ENCODE measurements around the gene SRSF1.

The SRSF1 gene

GRCh38 chr17:58002154-58002948, 4.7 kb downstream of the SRSF1 start:
- peaks cover 15 to 23% of the 10 kb centered on the region in 2 donors for H3K4me1 ChIP-seq (ENCODE audit: control insufficient read depth in 2 of 2, insufficient read depth in 2 of 2, low read length in 2 of 2)
- H3K9me3 ChIP-seq (ENCODE audit: control insufficient read depth in 2 of 2, low read length in 2 of 2): no peaks in the 10 kb centered on the region
- no peak overlapping the region for H3K4me3 ChIP-seq (ENCODE audit: low read length in 2 of 2)
- H3K27me3 ChIP-seq (ENCODE audit: control insufficient read depth in 2 of 2, insufficient read depth in 2 of 2, low read length in 2 of 2): no peaks in the 10 kb centered on the region
- H3K9ac ChIP-seq (ENCODE audit: low read depth in 1 of 2, low read length in 2 of 2): no peak overlapping the region
- H3K36me3 ChIP-seq (ENCODE audit: control insufficient read depth in 2 of 2, insufficient read depth in 2 of 2, low read length in 2 of 2): peaks cover 61 to 62% of the 10 kb centered on the region in 2 donors
- H3K27ac ChIP-seq (ENCODE audit: low read depth in 2 of 2, low read length in 2 of 2): no peak overlapping the region

GRCh38 chr17:58001461-58002124, 5.5 kb downstream of the SRSF1 start:
- Histone ChIP-seq H3K27ac (ENCODE audit: low read depth in 2 of 2, low read length in 2 of 2) (no peak overlapping the region), H3K36me3 (ENCODE audit: control insufficient read depth in 2 of 2, insufficient read depth in 2 of 2, low read length in 2 of 2) (peaks cover 61 to 62% of the 10 kb centered on the region in 2 donors), H3K27me3 (ENCODE audit: control insufficient read depth in 2 of 2, insufficient read depth in 2 of 2, low read length in 2 of 2) (no peaks in the 10 kb centered on the region), H3K4me1 (ENCODE audit: control insufficient read depth in 2 of 2, insufficient read depth in 2 of 2, low read length in 2 of 2) (peaks cover 15 to 23% of the 10 kb centered on the region in 2 donors), H3K9ac (ENCODE audit: low read depth in 1 of 2, low read length in 2 of 2) (no peak overlapping the region), H3K9me3 (ENCODE audit: control insufficient read depth in 2 of 2, low read length in 2 of 2) (no peaks in the 10 kb centered on the region), H3K4me3 (ENCODE audit: low read length in 2 of 2) (no peak overlapping the region)

GRCh38 chr17:57999496-58000017, 7.5 kb downstream of the SRSF1 start:
- Histone ChIP-seq H3K4me1 (ENCODE audit: control insufficient read depth in 2 of 2, insufficient read depth in 2 of 2, low read length in 2 of 2) (peaks cover 0 to 10% of the 10 kb centered on the region in 2 donors), H3K27me3 (ENCODE audit: control insufficient read depth in 2 of 2, insufficient read depth in 2 of 2, low read length in 2 of 2) (no peaks in the 10 kb centered on the region), H3K9ac (ENCODE audit: low read depth in 1 of 2, low read length in 2 of 2) (no peak overlapping the region), H3K36me3 (ENCODE audit: control insufficient read depth in 2 of 2, insufficient read depth in 2 of 2, low read length in 2 of 2) (peaks cover 48 to 50% of the 10 kb centered on the region in 2 donors), H3K4me3 (ENCODE audit: low read length in 2 of 2) (no peak overlapping the region), H3K27ac (ENCODE audit: low read depth in 2 of 2, low read length in 2 of 2) (no peak overlapping the region), H3K9me3 (ENCODE audit: control insufficient read depth in 2 of 2, low read length in 2 of 2) (no peaks in the 10 kb centered on the region)

GRCh38 chr17:57999010-57999495, 8.0 kb downstream of the SRSF1 start:
- peaks cover 0 to 5% of the 10 kb centered on the region in 2 donors for H3K4me1 ChIP-seq (ENCODE audit: control insufficient read depth in 2 of 2, insufficient read depth in 2 of 2, low read length in 2 of 2)
- no peaks in the 10 kb centered on the region for H3K9me3 ChIP-seq (ENCODE audit: control insufficient read depth in 2 of 2, low read length in 2 of 2)
- H3K4me3 ChIP-seq (ENCODE audit: low read length in 2 of 2): no peak overlapping the region
- H3K36me3 ChIP-seq (ENCODE audit: control insufficient read depth in 2 of 2, insufficient read depth in 2 of 2, low read length in 2 of 2): peaks cover 43 to 44% of the 10 kb centered on the region in 2 donors
- H3K9ac ChIP-seq (ENCODE audit: low read depth in 1 of 2, low read length in 2 of 2): no peak overlapping the region
- no peak overlapping the region for H3K27ac ChIP-seq (ENCODE audit: low read depth in 2 of 2, low read length in 2 of 2)
- H3K27me3 ChIP-seq (ENCODE audit: control insufficient read depth in 2 of 2, insufficient read depth in 2 of 2, low read length in 2 of 2): no peaks in the 10 kb centered on the region

GRCh38 chr17:57997085-57997809, 9.8 kb downstream of the SRSF1 start:
- H3K4me1 ChIP-seq (ENCODE audit: control insufficient read depth in 2 of 2, insufficient read depth in 2 of 2, low read length in 2 of 2): peaks cover 0 to 5% of the 10 kb centered on the region in 2 donors
- no peak overlapping the region for H3K27ac ChIP-seq (ENCODE audit: low read depth in 2 of 2, low read length in 2 of 2)
- H3K36me3 ChIP-seq (ENCODE audit: control insufficient read depth in 2 of 2, insufficient read depth in 2 of 2, low read length in 2 of 2): peaks cover 25 to 28% of the 10 kb centered on the region in 2 donors

GRCh38 chr17:57995076-57995956, 11.7 kb downstream of the SRSF1 start:
- Histone ChIP-seq H3K9ac (ENCODE audit: low read depth in 1 of 2, low read length in 2 of 2) (no peak overlapping the region), H3K4me1 (ENCODE audit: control insufficient read depth in 2 of 2, insufficient read depth in 2 of 2, low read length in 2 of 2) (peaks cover 0 to 5% of the 10 kb centered on the region in 2 donors), H3K9me3 (ENCODE audit: control insufficient read depth in 2 of 2, low read length in 2 of 2) (no peaks in the 10 kb centered on the region), H3K27me3 (ENCODE audit: control insufficient read depth in 2 of 2, insufficient read depth in 2 of 2, low read length in 2 of 2) (no peaks in the 10 kb centered on the region), H3K36me3 (ENCODE audit: control insufficient read depth in 2 of 2, insufficient read depth in 2 of 2, low read length in 2 of 2) (peaks cover 13% of the 10 kb centered on the region in 2 donors), H3K4me3 (ENCODE audit: low read length in 2 of 2) (no peak overlapping the region), H3K27ac (ENCODE audit: low read depth in 2 of 2, low read length in 2 of 2) (no peak overlapping the region)

More at GRCh38 chr17:57997085-57997809, 9.8 kb downstream of the SRSF1 start:
- no peak overlapping the region for H3K4me3 ChIP-seq (ENCODE audit: low read length in 2 of 2)
- no peaks in the 10 kb centered on the region for H3K27me3 ChIP-seq (ENCODE audit: control insufficient read depth in 2 of 2, insufficient read depth in 2 of 2, low read length in 2 of 2)
- H3K9ac ChIP-seq (ENCODE audit: low read depth in 1 of 2, low read length in 2 of 2): no peak overlapping the region
- no peaks in the 10 kb centered on the region for H3K9me3 ChIP-seq (ENCODE audit: control insufficient read depth in 2 of 2, low read length in 2 of 2)

GRCh38 chr17:57994436-57994835, 12.6 kb downstream of the SRSF1 start:
- no peaks in the 10 kb centered on the region for H3K9me3 ChIP-seq (ENCODE audit: control insufficient read depth in 2 of 2, low read length in 2 of 2)
- H3K27ac ChIP-seq (ENCODE audit: low read depth in 2 of 2, low read length in 2 of 2): no peak overlapping the region
- H3K27me3 ChIP-seq (ENCODE audit: control insufficient read depth in 2 of 2, insufficient read depth in 2 of 2, low read length in 2 of 2): no peaks in the 10 kb centered on the region
- no peak overlapping the region for H3K4me3 ChIP-seq (ENCODE audit: low read length in 2 of 2)
- H3K36me3 ChIP-seq (ENCODE audit: control insufficient read depth in 2 of 2, insufficient read depth in 2 of 2, low read length in 2 of 2): peaks cover 10 to 11% of the 10 kb centered on the region in 2 donors
- H3K4me1 ChIP-seq (ENCODE audit: control insufficient read depth in 2 of 2, insufficient read depth in 2 of 2, low read length in 2 of 2): peaks cover 0 to 5% of the 10 kb centered on the region in 2 donors
- H3K9ac ChIP-seq (ENCODE audit: low read depth in 1 of 2, low read length in 2 of 2): no peak overlapping the region

- no peak overlapping the region for H3K4me3 ChIP-seq (ENCODE audit: low read length in 2 of 2)
- H3K36me3 ChIP-seq (ENCODE audit: control insufficient read depth in 2 of 2, insufficient read depth in 2 of 2, low read length in 2 of 2): peaks cover 4 to 7% of the 10 kb centered on the region in 2 donors
- H3K9ac ChIP-seq (ENCODE audit: low read depth in 1 of 2, low read length in 2 of 2): no peak overlapping the region
- no peak overlapping the region for H3K27ac ChIP-seq (ENCODE audit: low read depth in 2 of 2, low read length in 2 of 2)
- no peaks in the 10 kb centered on the region for H3K27me3 ChIP-seq (ENCODE audit: control insufficient read depth in 2 of 2, insufficient read depth in 2 of 2, low read length in 2 of 2)
- no peaks in the 10 kb centered on the region for H3K9me3 ChIP-seq (ENCODE audit: control insufficient read depth in 2 of 2, low read length in 2 of 2)
- H3K4me1 ChIP-seq (ENCODE audit: control insufficient read depth in 2 of 2, insufficient read depth in 2 of 2, low read length in 2 of 2): peaks cover 0 to 10% of the 10 kb centered on the region in 2 donors
Observed at GRCh38 chr17:57993471-57994365, 13.3 kb downstream of the SRSF1 start.

All from mucosa of rectum (tissue), 2 donors.